ENCODE measurements around the gene CFAP65. TPM values are rescaled to one million over a fixed set of nuclear protein-coding genes. Genes with fewer than 3 reads are reported as not detected.
A peak's percentile ranks its signal among the peaks of the same experiment; 100 is the strongest.

Gene CFAP65
- total RNA-seq, 2 donors from 2014 or later, result not detected

- intact Hi-C loops (cut with DNase I), result no loop called here
- no peak for DNase-seq (ENCODE audit: low spot score)
These were observed 42.8 kb downstream of the CFAP65 start for GRCh38 chr2:218998414-218999002.

- no peak for DNase-seq (ENCODE audit: low spot score)
- intact Hi-C loops (cut with DNase I), result no loop called here
These were observed 43.6 kb downstream of the CFAP65 start for GRCh38 chr2:218997731-218998130.

- intact Hi-C loops (cut with DNase I), result no loop called here
- DNase-seq (ENCODE audit: low spot score), result no peak
These were observed 44.4 kb downstream of the CFAP65 start for GRCh38 chr2:218996937-218997336.

DNA sequence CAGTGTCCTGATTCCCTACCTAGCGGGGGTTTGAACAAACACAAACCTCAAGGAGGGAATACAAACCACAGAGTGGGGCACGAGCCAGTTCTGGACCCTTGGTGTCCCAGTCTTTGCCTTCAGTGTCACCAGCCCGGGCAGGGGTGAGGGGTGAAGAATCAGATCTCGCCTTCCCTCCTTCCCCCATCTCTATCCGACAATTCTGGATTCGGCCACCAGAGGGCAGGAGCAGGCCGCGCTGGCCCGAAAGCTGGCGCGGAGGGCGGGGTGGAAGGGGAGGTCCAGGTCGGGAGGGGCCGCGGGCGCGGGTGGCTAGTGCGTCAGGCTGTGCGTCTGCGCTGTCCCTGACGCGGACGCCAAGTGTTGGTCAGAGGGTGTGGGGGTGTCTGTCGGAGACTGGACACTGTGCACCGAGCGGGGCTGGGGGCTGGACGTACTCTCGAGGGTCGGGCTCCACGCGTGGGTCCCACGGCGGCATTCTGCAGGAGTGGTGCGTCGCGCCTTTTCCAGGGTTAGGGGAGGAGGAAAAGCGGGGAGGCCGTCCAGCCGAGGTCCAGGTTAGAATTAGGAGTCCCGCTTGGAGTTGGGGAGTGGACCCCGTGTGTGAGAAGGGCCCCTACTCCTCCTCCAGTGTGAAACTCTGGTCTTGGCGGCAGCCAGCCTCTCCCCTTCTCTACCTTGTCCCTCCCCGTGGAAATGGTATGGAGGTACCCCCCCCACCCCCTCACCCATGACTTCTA lies 45.2 kb downstream of the CFAP65 start:
- intact Hi-C loops (cut with DNase I), result no loop called here
- peak; percentile 96 for DNase-seq (ENCODE audit: low spot score)

DNA sequence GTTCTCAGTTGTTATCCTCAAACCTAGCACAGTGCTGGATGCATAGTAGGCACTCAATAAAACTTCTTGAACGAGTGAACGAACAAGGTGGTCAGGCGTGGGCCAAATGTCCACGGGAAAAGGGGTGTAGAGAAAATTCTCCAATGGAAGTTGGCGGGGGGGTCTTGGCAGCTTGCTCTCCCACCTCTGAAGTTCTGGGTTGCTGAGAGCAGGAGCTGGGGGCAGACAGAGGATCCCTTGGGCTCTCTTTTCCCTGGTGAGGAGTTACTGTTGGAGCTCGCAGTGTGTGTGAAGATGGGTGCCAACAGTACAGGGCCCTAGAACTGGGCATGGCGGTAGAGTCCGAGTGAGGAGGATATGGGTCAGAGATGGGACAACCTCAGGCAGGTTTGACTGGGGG lies 45.8 kb downstream of the CFAP65 start:
- intact Hi-C loops (cut with DNase I), result no loop called here
- DNase-seq (ENCODE audit: low spot score), result no peak

- no peak for DNase-seq (ENCODE audit: low spot score)
- intact Hi-C loops (cut with DNase I), result no loop called here
These were observed 47.7 kb downstream of the CFAP65 start, which contains the start of gene CRYBA2 for GRCh38 chr2:218993345-218994315. Gene CRYBA2 (minus strand): TSS chr2:218993422. CDS start chr2:218993176, 246 bp downstream.

- DNase-seq (ENCODE audit: low spot score), result peak; percentile 73
- intact Hi-C loops (cut with DNase I), result no loop called here
These were observed 48.5 kb downstream of the CFAP65 start for GRCh38 chr2:218992703-218993344.

DNA sequence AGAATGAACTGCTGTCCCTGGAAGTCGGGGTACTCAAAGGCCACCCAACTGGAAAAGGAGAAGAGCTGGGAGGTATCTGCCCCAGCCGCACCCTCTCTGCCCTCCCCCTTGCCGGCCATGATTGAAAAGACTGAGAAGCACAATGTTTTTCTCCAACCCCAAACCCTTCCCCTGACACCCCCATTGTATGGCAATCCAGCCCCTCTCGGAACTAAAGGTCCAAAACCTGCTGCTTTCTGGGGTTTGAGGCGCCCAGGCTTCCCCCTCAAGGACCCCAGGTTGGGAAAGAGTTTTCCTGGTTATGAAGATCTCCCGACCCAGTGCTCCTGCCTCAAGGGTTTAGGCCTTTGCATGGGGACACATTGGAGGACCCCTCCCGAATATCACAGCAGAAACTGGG lies 49.1 kb downstream of the CFAP65 start:
- DNase-seq (ENCODE audit: low spot score), result peak; percentile 23
- intact Hi-C loops (cut with DNase I), result no loop called here

DNA sequence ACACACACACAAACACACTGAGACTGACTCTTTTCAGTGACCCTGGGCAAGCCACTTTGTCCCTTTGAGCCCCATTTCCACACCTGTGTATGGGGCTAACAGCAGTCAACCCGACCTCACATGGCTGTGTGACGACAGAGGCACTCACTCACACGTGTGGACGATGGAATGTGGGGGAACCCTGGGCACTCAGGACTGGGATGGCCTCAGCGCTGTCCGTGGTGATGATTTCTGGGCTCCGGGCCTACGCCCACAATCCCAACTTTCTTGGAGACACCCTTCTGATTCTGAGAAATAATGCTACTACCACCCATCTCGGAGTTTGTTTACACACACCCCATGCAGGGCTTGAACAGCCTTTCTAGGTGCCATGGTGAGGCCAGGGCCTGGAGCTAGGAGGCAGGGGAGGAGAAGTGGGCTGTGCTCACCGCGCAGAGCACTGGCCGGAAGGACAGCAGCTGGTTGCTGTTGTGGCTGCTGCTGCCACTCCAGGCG lies 49.6 kb downstream of the CFAP65 start:
- DNase-seq (ENCODE audit: low spot score), result peak; percentile 76
- intact Hi-C loops (cut with DNase I), result no loop called here

DNA sequence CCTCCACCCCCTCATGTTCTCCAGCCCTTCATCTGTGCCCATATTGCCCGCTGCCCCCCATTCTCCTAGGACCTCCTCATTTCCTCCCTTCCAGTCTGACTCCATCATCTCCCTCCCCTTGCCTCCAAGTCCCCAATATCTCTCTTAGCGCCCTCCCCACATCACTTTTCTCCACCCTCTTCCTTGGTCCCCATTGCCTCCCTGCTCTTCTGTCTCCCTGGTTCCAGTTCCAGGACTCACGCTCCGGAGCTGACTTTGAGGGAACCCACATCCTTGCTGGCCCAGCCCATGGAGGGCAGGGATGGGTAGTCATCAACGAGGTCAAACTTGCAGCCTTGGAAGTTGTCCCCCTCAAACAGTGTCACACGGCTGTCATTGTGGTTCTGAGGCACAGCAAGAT lies 50.7 kb downstream of the CFAP65 start:
- intact Hi-C loops (cut with DNase I), result no loop called here
- DNase-seq (ENCODE audit: low spot score), result peak; percentile 35

DNA sequence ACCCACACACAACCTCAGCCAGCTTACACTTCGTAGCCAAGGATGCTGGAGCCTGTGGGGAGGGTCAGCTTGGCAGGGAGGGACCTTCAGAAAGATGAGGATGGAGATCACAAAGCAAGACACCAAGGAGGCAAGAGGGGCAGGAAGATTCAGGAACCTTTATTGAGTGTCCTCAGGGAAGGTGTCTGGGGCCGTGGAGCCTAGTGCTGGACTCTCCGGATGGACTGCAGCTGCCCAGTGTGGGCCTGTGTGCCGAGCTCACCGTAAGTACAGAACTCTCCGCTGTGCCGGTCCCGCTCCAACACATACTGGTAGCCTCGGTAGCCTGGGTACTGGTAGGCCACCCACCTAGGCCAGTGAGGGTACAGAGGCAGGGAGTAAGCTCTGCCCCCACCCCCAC lies 51.3 kb downstream of the CFAP65 start:
- DNase-seq (ENCODE audit: low spot score), result peak; percentile 69
- intact Hi-C loops (cut with DNase I), result no loop called here

- intact Hi-C loops (cut with DNase I), result no loop called here
- peak; percentile 42 for DNase-seq (ENCODE audit: low spot score)
These were observed 52.7 kb downstream of the CFAP65 start for GRCh38 chr2:218988650-218989049.

GRCh38 chr2:218988164-218988563 lies 53.2 kb downstream of the CFAP65 start:
- intact Hi-C loops (cut with DNase I), result no loop called here

GRCh38 chr2:218986148-218986761 lies 55.1 kb downstream of the CFAP65 start:
- DNase-seq (ENCODE audit: low spot score), result peak; percentile 65
- intact Hi-C loops (cut with DNase I), result no loop called here

More at GRCh38 chr2:218988164-218988563, 53.2 kb downstream of the CFAP65 start:
- DNase-seq (ENCODE audit: low spot score), result peak; percentile 6

DNA sequence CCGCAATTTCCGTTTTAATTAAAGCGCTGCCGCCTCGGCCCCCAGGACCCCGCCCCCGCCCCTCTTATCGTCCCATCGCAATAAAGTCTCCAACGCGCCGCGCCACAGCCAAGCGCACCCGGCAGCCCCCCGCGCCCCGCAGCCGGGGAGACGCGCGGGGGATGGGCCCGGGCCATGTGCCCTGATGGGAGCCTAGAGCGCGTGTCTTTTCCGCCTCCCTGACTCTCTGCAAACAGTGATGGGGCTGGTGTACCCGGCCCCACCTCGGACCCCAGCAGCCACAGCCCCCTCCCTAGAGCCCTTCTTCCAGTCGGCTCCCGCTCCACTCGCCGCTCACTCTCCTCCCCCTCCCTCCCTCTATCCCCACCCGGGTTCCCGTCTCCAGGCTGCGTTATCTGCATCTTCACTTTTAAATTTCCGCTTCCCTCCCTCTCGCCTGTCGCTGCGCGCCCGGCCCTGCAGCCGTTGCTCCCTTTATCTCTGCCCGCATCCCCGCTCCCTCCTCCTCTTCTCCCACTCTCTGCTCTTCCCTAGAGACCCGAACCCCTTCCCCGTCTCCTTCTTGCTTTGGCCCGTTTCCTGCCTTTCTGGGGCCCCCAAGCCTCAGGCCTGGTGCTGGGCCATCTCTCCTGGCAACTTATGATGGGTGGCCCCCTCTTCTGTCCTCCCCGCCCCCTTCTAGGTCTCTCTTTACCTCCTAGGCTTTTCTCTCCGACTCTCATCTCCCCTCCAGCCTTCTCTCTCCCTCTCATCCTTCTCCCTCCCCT lies 55.8 kb downstream of the CFAP65 start:
- peak; percentile 68 for DNase-seq (ENCODE audit: low spot score)
- intact Hi-C loops (cut with DNase I), result no loop called here

DNA sequence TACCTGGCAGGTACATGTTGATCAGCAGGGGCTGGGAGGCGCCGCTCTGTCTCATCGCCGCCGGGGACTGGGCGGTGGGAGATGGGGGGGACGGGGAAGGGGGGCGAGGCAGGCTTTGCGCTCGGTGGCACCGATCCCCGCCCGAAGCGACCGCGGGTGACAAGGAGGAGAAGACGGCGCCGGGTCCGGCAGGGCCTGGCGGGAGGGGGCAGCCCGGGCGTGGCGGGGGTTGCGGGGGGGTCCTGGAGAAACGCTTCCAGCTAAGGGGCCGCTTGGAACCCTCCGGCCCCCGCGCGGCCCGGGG lies 56.3 kb downstream of the CFAP65 start, which contains the start of gene FEV:
Gene FEV (minus strand): TSS at position 164 of the 304 bp plus-strand sequence. CDS start 109 bp downstream, at position 55.
- intact Hi-C loops (cut with DNase I), result no loop called here
- no peak for DNase-seq (ENCODE audit: low spot score)

- peak; percentile 77 for DNase-seq (ENCODE audit: low spot score)
- intact Hi-C loops (cut with DNase I), result no loop called here
These were observed 56.9 kb downstream of the CFAP65 start for GRCh38 chr2:218984239-218985020.

GRCh38 chr2:218983934-218984238 lies 57.4 kb downstream of the CFAP65 start:
- intact Hi-C loops (cut with DNase I), result no loop called here
- DNase-seq (ENCODE audit: low spot score), result peak; percentile 67

Data from posterior vena cava (tissue), 2 donors.